Prostate gland (tissue), 2 donors: ENCODE measurements around the gene FXYD4. TPM values are rescaled to one million over a fixed set of nuclear protein-coding genes. Genes with fewer than 3 reads are reported as not detected.

ENCODE experiments used
- DNase-seq: peaks from one replicate; pipeline ENCODE4 v3.0.0-alpha.2; 2019; ENCODE audit warnings: low spot score
- H3K27ac ChIP-seq, 2 donors: fragments of 200-600 bp; sonication (generic); 2 replicates each; pipeline ENCODE4 v1.5.1; 2017 to 2019
- H3K27me3 ChIP-seq: fragments of 200-600 bp; sonication (generic); replicated peaks from 2 replicates; pipeline ENCODE4 v1.5.1; 2019; ENCODE audit not compliant: insufficient read depth
- H3K36me3 ChIP-seq, 2 donors: fragments of 200-600 bp; sonication (generic); 1 replicate in 1 of 2; 2 replicates in 1 of 2; pipeline versions ENCODE4 v1.5.1 to v1.8.1; 2017 to 2019
- H3K4me1 ChIP-seq: fragments of 200-600 bp; sonication (generic); replicated peaks from 2 replicates; pipeline ENCODE4 v1.5.1; 2019
- H3K4me3 ChIP-seq, 2 donors: fragments of 200-600 bp; sonication (generic); 2 replicates each; pipeline ENCODE4 v1.5.1; 2017 to 2019
- H3K9me3 ChIP-seq: fragments of 200-600 bp; sonication (generic); 2 replicates; pipeline ENCODE4 v1.5.1; 2017
- POLR2A ChIP-seq: fragments of 450-650 bp; IDR thresholded peaks from one replicate; pipeline ENCODE4 v1.6.1; 2016; ENCODE audit warnings: antibody characterized with exemption, mild to moderate bottlenecking
- POLR2AphosphoS5 ChIP-seq: sonication (generic); formaldehyde crosslinking; IDR thresholded peaks from one replicate; pipeline ENCODE4 v1.6.1; 2017; ENCODE audit warnings: antibody characterized with exemption
- WGBS: methylation state at CpG from one replicate; pipeline ENCODE4 v1.1.5; 2018; 5-methylcytosine and 5-hydroxymethylcytosine counted together
- intact Hi-C: fragments of 100-400 bp; cut with DNase I; formaldehyde crosslinking; loops from one replicate; pipeline ENCODE4 v1.14.2; 2022
- total RNA-seq, 2 donors: library from RNA; depleted of rRNA; stranded (reverse); fragments of >200 nt; gene quantifications; one replicate each; pipeline ENCODE4 v1.1.0, GENCODE V29; 2016
- TF ChIP-seq, protein P1 (sequence below), 4 experiments: fragments of 200-600 bp in 2 of 4; fragments of 450-650 bp in 2 of 4; sonication (generic) in 2 of 4; IDR thresholded peaks; 1 replicate in 3 of 4; 2 replicates in 1 of 4; pipeline ENCODE4 v1.5.1; 2016 to 2019; ENCODE audit warnings: antibody characterized with exemption in 4 of 4, mild to moderate bottlenecking in 2 of 4, moderate library complexity in 2 of 4

FXYD4 gene
- total RNA-seq, 2 donors from 2014 or later, result not detected

DNA sequence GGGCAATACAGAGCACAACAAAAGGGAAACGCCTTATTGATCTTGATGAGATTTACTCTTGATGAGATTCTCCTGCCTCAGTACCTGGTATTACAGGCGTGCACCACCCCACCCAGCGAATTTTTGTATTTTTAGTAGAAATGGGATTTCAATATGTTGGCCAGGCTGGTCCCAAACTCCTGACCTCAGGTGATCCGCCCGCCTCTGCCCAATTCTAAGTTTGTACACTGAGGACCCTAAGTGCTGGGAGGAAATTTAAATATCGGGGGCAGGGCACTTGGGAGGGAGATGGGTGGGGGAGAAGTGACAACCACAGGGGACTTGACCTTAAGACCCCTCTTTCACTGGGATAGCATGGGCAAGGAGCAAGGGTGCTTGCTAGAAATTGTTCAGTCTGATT lies 23.4 kb downstream of the FXYD4 start:
- TF ChIP-seq POLR2AphosphoS5, result no peak
- TF ChIP-seq POLR2A, result no peak
- TF ChIP-seq, protein P1, sequence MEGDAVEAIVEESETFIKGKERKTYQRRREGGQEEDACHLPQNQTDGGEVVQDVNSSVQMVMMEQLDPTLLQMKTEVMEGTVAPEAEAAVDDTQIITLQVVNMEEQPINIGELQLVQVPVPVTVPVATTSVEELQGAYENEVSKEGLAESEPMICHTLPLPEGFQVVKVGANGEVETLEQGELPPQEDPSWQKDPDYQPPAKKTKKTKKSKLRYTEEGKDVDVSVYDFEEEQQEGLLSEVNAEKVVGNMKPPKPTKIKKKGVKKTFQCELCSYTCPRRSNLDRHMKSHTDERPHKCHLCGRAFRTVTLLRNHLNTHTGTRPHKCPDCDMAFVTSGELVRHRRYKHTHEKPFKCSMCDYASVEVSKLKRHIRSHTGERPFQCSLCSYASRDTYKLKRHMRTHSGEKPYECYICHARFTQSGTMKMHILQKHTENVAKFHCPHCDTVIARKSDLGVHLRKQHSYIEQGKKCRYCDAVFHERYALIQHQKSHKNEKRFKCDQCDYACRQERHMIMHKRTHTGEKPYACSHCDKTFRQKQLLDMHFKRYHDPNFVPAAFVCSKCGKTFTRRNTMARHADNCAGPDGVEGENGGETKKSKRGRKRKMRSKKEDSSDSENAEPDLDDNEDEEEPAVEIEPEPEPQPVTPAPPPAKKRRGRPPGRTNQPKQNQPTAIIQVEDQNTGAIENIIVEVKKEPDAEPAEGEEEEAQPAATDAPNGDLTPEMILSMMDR (IDR thresholded peaks at IDR 0.05), result no peak
- peaks cover 0 to 28% of the 10 kb centered on the region in 2 donors for H3K36me3 ChIP-seq
- 76% methylated on average over 6 of the region's 6 CpGs for WGBS
- no peak for DNase-seq
- peak overlapping the region; percentile 71 to 90 for H3K4me3 ChIP-seq
- peaks cover 5% of the 10 kb centered on the region for H3K4me1 ChIP-seq
- intact Hi-C loops, result no loop called here
- no peaks in the 10 kb centered on the region for H3K9me3 ChIP-seq
- no peaks in the 10 kb centered on the region for H3K27me3 ChIP-seq
- peak overlapping the region; percentile 99 to 100 for H3K27ac ChIP-seq

DNA sequence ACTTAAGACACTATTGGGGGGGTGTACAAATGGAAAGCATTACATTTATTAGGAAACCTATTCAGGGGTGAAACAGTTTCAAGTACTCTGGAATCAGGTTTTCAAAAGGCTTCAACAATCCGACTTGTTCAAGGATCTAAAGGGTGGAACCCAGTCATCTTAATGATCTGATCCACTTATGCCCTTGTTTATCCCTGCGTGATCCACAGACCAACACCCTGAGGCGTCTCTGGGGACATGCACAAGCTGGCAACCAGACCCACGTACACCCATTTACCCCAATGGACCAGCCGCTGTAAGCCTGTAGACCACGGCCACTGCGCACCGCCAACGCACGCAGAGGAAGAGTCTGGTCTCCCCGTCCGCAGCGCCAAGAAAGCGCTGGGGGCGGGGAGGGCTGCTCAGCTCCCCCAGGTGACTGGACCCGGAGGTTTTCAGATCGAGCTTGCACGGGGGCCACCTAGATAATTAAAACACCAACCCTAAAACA lies 24.2 kb downstream of the FXYD4 start:
- TF ChIP-seq, protein P1 (IDR thresholded peaks at IDR 0.05), result no peak
- TF ChIP-seq POLR2A (no peak), POLR2AphosphoS5 (no peak)
- no peak for DNase-seq
- WGBS, result 11% methylated on average over 18 of the region's 18 CpGs

GRCh38 chr10:43396061-43396927 lies 24.9 kb downstream of the FXYD4 start:
- no peaks in the 10 kb centered on the region for H3K9me3 ChIP-seq
- DNase-seq, result peak; percentile 88
- 1% methylated on average over 43 of the region's 71 CpGs for WGBS
- TF ChIP-seq POLR2A (peak; percentile 31), POLR2AphosphoS5 (peak; percentile 36)
- TF ChIP-seq, protein P1 (IDR thresholded peaks at IDR 0.05), result no peak
- peaks cover 0 to 18% of the 10 kb centered on the region in 2 donors for H3K36me3 ChIP-seq
- peak overlapping the region; percentile 99 to 100 for H3K27ac ChIP-seq
- H3K4me1 ChIP-seq, result peaks cover 3% of the 10 kb centered on the region
- intact Hi-C loops, result no loop called here
- H3K4me3 ChIP-seq, result peak overlapping the region; percentile 71 to 90
- H3K27me3 ChIP-seq, result no peaks in the 10 kb centered on the region

More for the DNA sequence above, 24.2 kb downstream of the FXYD4 start:
- no peaks in the 10 kb centered on the region for H3K9me3 ChIP-seq
- peak overlapping the region; percentile 99 to 100 for H3K27ac ChIP-seq
- H3K36me3 ChIP-seq, result peaks cover 0 to 25% of the 10 kb centered on the region in 2 donors
- intact Hi-C loops, result no loop called here
- H3K27me3 ChIP-seq, result no peaks in the 10 kb centered on the region
- peak overlapping the region; percentile 71 to 90 for H3K4me3 ChIP-seq
- H3K4me1 ChIP-seq, result peaks cover 5% of the 10 kb centered on the region

- DNase-seq, result peak; percentile 89
- Histone ChIP-seq H3K27ac (peak overlapping the region; percentile 99 to 100), H3K4me1 (peaks cover 3% of the 10 kb centered on the region), H3K27me3 (no peaks in the 10 kb centered on the region), H3K9me3 (no peaks in the 10 kb centered on the region), H3K36me3 (peaks cover 0 to 11% of the 10 kb centered on the region in 2 donors), H3K4me3 (peak overlapping the region; percentile 71 to 90)
- peak; percentile 54 for TF ChIP-seq POLR2A
- TF ChIP-seq POLR2AphosphoS5, result peak; percentile 84
- TF ChIP-seq, protein P1 (IDR thresholded peaks at IDR 0.05), result peak in 1 of 4 experiments; percentile 7
- under 1% methylated on average over 53 of the region's 70 CpGs for WGBS
- intact Hi-C loops, result no loop called here
These were observed 25.6 kb downstream of the FXYD4 start for GRCh38 chr10:43396928-43397624.
